Stimulated activated CD4-positive, alpha-beta T cell treated with anti-CD3 and anti-CD28 coated beads, Interleukin-12 subunit alpha, Interleukin-12 subunit beta, amount 100 ng/mL, for 4 hours (primary cell): ENCODE measurements around the gene GINM1.
A peak's percentile ranks its signal among the peaks of the same experiment; 100 is the strongest.

Source experiments
- DNase-seq: peaks from one replicate; pipeline ENCODE4 v3.0.0-alpha.2; 2020

The GINM1 gene, protein sequence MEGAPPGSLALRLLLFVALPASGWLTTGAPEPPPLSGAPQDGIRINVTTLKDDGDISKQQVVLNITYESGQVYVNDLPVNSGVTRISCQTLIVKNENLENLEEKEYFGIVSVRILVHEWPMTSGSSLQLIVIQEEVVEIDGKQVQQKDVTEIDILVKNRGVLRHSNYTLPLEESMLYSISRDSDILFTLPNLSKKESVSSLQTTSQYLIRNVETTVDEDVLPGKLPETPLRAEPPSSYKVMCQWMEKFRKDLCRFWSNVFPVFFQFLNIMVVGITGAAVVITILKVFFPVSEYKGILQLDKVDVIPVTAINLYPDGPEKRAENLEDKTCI

DNA sequence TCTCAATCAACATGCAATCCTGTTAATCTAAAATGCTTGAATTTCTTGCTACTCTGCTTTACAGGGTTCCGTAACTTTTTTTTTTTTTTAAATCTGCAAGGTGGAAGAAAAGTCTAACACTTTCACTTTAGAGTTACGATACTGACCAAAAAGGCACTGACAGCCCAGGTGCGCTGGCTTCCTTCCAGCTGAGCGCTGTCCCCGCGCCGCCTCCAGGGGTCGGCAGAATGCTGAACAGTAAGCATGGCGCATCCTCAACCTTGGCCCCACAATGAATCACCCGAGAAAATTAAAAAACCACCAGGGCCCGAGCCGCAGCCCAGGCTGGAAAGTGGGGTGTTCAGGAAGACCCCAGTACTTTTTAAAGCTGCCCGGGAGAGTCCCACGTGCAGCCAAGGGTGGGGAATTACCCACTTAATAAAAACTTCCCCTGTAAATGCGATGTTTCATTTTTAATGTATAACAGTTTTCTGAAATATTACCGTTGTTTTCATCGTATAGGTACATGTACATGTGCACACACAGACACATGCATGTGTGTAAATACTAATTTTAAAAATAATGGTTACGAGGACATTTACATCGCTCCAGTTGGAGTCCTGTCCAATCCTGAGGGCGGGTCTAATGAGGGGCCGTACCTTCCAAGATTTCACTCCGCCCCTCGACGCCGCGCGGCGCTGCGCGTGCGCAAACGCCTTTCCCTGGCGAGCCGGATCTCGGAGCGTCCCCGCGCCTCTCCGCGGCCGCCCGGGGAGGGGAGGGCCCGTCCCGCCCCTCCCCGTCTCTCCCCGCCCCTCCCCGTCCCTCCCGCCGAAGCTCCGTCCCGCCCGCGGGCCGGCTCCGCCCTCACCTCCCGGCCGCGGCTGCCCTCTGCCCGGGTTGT, at the start of gene GINM1:
Gene GINM1, plus strand, starts transcription at position 849 of the 883 bp plus-strand sequence. CDS start 40 bp downstream, outside the sequence.
- peak; percentile 95 for DNase-seq

- DNase-seq: no peak
Observed at GRCh38 chr6:149529650-149530049, 36.5 kb upstream of the GINM1 start.

DNA sequence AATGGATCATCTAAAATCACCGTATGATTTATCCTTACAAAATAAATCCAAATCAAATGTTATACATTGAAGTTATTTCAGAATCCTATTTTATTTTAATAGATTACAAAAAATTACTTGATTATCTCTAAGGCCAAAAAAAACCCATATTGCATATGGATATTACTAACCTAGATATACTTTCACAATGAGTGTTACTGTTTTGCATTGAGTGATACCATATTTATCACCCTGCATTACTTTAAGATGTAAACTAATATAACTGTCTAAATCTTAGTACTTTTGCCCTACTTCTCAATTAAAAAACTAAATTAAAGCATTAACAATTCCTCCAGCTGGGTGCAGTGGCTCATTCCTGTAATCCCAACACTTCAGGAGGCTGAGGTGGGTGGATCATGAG, 31.4 kb upstream of the GINM1 start:
- no peak for DNase-seq

DNA sequence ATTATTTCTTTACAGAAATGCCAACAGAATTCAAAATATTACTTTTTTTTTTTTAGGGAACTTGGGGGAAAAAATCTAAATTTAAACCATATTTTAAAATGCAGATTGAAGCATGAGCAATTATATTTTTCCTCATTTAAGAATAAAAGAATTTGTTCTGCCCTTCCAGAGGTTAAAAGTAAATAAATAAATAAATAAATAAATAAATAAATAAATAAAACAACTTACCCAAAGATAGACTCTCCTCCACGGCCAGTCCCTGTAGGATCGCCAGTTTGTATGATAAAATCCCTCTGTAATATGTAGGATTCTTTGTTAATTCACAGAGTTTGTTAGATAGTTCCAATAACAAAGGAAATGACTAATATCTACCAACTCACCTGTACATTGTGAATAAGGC, 25.0 kb upstream of the GINM1 start:
- DNase-seq: no peak

DNA sequence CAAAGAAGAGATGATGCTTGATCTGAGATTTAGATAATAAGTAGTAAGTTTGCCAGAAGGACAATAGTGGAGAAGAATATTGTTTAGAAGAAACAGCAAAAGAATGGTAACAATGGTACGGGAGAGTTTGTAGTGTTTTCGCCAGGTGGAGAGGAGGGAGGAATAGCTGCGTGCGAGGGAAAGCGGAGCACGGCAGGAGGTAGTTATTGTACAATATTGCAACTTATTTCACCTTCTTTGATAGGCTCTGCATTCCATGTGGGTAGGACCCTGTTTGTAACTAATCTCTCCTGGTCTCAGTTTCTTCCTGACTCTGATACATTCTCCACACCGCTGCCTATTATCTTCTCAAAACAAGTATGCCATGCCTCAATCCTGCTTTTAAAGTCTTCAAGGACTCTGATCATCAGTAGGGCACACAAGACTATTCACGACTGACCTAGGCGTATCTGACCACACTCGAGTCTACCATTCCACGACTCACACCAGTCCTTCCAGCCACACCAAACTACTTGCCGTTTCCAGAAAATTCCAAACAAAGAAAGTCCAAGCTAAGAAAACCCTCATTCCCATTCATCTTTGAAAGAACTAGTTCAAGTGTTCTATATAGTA, 21.4 kb upstream of the GINM1 start:
- DNase-seq: no peak

DNA sequence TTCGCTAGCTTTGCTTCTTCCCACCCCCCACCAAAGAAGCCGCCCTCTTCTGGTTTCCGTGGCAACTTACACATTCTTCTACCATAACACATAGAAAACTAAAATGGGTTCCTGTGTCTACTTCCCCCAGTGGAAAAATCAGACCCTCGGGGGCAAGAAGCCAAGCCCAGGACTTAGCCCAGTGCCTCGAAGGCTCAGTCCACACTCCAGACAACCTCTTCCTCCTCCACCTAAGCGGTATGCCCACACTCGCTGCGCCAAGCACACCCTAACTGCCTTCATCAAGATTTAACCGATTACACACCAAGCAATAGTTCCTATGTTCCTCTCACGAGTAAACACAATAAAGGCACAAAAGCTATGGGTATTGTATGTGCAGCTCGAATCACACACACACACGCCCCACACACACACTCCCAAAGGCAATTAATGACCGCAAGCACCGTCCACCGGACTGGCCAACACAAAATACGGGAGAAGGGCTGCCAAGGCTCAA, 20.9 kb upstream of the GINM1 start:
- peak; percentile 33 for DNase-seq

GRCh38 chr6:149545754-149546471, 20.3 kb upstream of the GINM1 start, which contains the start of gene PPIL4:
Gene PPIL4 (minus strand): TSS chr6:149546043. CDS start chr6:149546005, 38 bp downstream.
- DNase-seq: peak; percentile 96

DNA sequence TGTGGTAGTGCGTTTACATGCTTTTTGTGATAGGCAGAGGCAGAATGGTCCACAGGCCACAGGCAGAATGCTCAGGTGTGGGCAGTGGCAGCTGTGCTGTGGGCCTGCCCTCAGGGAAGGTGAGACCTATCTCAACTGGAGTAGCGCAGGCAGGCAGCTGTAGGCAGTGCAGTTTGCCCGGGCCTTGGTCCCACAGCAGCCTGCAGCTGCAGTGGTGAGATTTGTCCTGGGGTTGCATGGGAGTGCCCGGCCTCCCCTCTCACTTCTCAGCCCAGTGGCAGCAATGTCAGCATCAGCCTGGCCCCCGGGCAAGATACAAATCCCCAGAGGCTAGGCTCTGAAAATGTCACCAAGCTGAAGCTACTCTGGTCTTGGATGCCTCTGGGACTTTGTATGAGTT, 14.3 kb upstream of the GINM1 start:
- no peak for DNase-seq

- no peak for DNase-seq
Observed at GRCh38 chr6:149558029-149558428, 8.1 kb upstream of the GINM1 start.

GRCh38 chr6:149559389-149559788, 6.8 kb upstream of the GINM1 start:
- DNase-seq: no peak

DNA sequence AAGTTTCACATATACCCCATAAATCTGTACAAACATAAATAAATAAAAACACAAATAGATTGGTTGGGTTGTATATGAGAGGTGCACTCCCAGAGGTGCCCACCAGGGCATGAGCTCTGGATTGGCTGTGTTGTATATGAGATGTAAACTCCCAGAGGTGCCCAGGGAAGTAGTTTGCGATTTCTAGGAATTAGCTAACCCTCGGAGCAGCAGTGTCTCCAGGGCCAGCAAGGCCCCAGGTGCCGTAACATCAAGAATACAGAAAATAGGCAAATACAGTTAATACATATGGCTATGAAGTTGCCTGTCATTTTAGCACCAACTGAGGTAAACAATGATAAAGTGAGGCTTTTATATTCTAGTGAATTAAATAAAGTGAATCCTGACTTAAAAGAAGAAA, 5.4 kb upstream of the GINM1 start:
- no peak for DNase-seq

DNA sequence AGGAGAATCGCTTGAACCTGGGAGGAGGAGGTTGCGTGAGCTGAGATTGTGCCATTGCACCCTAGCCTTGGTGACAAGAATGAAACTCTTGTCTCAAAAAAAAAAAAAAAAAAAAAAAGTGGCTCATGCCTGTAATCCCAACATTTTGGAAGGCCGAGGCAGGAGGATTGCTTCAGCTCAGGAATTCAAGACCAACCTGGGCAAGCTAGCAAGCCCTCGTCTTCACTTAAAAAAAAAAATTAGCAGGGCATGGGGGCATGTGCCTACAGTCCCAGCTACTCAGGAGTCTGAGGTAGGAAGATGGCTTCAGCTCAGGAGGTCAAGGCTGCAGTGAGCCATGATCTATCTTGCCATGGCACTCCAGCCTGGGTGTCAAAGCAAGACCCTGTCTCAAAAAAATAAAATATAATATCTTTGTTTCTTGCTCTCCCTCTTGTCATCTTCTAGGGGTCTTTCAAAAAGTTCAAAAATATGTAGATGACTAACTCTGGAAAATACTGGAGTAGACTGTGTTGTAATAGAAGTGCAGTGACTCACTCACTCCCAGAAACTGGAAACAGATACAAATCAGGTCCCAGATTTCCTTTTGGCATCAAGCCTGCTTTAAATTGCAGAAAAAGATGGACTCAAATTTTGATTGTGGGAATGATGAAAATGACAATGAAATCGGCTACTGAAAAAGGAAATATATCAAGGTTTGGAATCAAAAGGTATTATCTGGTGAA, 2.8 kb upstream of the GINM1 start:
- no peak for DNase-seq

DNA sequence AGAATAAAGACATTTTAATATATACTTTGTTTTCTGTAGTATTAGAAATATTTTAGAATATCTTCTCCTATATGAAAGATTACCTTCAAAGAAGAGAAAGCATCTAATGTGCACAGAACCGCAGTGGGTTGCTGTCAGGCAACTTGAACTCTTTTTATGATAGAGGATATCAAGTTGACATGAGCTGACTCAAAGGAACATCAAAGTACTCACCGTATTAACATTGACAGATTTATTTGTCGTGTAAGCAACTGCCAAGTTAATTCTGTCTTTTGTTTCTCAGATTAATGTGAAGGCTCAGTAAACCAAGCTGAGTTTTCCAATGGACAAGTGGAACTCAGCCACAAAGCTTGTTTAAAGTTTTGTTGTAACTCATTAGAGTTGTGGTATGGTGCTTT, 2.2 kb upstream of the GINM1 start:
- DNase-seq: no peak

DNA sequence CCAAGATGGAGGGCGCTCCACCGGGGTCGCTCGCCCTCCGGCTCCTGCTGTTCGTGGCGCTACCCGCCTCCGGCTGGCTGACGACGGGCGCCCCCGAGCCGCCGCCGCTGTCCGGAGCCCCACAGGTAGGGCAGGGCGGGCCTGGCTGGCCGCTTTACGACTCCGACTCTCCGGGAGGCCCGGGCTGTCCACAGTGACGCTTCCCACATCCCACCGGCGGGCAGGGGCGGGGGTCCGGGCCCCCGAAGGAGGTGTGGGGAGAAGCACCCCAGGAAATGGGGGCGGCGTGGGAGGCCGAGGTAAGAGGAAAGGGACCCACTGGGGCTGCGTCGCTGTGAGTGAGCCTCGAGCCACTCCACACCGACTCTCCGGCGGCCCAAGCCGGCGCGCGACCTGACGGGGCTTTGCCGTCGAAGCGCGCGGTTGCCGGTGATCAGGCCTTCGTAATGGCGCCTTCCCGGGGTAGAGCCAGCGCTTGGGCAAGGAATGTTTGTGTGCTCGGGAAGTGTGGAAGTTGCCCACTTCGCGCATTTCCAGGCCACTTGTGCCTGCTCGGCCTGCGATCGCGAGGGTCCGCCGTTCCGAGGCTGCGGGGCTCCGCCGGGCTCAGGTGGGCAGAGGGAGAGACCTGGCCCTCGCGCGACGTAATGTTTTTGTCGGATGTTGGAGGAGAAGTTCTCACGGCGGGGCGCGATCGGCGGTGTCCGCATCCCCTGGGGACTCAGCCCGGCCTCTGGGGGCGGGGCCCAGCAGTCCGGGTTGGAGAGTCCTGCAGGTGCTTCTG, 427 bp downstream of the GINM1 start:
- peak; percentile 53 for DNase-seq

- no peak for DNase-seq
Observed at GRCh38 chr6:149567194-149567586, 1.0 kb downstream of the GINM1 start.

- no peak for DNase-seq
Observed at GRCh38 chr6:149567945-149568585, 1.9 kb downstream of the GINM1 start.

DNA sequence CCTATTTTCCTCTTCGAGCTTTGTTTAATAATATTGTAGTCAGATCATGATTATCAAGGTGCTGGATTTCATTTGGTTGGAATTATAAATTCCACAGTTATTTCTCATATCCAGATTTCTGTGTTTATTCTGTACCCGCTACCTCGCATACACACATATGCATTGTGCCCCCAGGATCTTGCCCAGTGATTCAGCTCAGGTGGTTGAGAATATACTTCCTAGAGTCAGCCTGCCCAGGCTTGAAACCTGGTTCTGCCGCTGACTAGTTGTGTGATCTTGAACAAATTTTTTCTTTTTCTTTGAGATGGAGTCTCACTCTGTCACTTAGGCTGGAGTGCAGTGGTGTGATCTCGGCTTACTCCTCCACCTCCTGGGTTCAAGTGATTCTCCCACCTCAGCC, 14.7 kb downstream of the GINM1 start:
- no peak for DNase-seq

DNA sequence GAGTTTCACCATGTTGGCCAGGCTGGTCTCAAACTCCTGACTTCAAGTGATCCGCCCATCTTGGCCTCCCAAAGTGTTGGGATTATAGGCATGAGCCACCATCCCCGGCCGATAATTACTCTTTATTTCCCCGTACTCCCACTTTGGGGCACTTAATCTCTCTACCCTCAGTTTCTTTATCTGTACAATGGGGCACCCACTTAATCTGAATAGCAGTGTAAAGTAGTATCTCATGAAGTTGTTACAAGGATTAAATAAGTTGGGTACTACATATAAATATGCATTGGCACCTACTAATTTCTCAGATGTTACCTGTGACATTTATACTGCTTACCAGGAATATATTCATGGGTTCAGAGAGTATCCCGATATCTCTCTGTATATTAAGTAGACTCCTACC, 15.2 kb downstream of the GINM1 start:
- DNase-seq: no peak

GRCh38 chr6:149586149-149586548, 20.0 kb downstream of the GINM1 start:
- no peak for DNase-seq

DNA sequence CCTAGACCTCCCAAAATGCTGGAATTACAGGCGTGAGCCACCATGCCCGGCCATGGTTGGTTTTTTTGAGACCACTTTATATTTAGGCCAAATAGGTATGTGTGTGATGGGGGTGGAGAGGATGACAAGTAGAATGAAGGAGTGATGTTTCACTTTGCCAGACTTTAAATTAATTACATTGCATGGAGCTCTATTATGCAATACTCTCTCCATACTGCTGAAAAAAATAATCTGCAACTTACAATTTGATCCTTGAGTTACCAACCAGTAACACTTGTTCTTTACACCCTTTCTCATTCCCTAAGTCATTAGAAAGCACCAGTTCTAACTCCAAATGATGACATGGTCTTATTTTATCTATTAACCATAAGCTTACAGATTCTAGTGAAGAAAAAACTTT, 26.8 kb downstream of the GINM1 start:
- no peak for DNase-seq

DNA sequence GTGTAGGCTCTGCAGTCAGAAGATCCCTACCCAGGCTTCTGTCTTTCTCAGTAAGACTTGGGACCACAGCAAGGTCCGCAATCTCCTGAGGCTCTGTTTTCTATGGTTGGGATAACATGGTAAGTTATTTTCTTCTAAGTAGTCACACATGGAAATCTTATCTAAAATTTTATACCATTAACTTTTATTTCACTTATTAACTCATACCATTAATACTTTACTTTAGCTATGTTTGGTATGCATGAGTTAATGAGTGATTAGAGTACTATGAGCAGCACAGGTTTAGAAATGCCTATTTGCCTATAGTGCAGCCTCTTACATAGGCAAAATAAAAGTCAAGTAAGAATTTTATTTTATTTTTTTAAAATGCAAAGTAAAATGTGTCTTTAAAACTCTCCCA, 27.2 kb downstream of the GINM1 start:
- no peak for DNase-seq
